ENCODE data around the gene CELF1. TPM values are rescaled to one million over a fixed set of nuclear protein-coding genes. Genes with fewer than 3 reads are reported as not detected.

CELF1 gene
- total RNA-seq, 1 donor from 2014 or later, result 97.5 TPM

DNA sequence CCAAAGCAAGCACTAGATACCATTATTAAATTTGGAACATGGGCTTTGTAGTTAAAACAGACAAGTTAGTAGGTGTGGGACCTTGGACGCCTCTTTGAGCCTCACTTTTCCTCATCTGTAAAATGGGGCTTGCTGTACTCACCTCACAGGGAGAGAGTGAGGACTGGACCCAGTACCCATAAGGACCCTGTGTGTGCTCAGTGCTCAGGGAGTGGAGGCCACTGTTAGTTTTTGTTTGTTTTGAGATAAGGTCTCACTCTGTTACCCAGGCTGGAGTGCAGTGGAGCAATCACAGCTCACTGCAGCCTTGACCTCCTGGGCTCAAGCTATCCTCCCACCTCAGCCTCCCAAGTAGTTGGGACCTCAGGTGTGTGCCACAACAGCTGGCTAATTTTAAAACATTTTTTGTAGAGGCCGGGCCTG, 112.9 kb downstream of the CELF1 start:
- no peaks in the 10 kb centered on the region for H3K27me3 ChIP-seq
- no peak overlapping the region for H3K4me3 ChIP-seq
- TF ChIP-seq, protein P1, sequence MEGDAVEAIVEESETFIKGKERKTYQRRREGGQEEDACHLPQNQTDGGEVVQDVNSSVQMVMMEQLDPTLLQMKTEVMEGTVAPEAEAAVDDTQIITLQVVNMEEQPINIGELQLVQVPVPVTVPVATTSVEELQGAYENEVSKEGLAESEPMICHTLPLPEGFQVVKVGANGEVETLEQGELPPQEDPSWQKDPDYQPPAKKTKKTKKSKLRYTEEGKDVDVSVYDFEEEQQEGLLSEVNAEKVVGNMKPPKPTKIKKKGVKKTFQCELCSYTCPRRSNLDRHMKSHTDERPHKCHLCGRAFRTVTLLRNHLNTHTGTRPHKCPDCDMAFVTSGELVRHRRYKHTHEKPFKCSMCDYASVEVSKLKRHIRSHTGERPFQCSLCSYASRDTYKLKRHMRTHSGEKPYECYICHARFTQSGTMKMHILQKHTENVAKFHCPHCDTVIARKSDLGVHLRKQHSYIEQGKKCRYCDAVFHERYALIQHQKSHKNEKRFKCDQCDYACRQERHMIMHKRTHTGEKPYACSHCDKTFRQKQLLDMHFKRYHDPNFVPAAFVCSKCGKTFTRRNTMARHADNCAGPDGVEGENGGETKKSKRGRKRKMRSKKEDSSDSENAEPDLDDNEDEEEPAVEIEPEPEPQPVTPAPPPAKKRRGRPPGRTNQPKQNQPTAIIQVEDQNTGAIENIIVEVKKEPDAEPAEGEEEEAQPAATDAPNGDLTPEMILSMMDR (IDR thresholded peaks at IDR 0.05), result no peak
- no peaks in the 10 kb centered on the region for H3K36me3 ChIP-seq
- no peaks in the 10 kb centered on the region for H3K9me3 ChIP-seq
- ATAC-seq, result no peak
- DNase-seq, result no peak
- intact Hi-C loops (cut with DNase I), result no loop called here
- H3K27ac ChIP-seq, result no peak overlapping the region
- no peaks in the 10 kb centered on the region for H3K4me1 ChIP-seq

DNA sequence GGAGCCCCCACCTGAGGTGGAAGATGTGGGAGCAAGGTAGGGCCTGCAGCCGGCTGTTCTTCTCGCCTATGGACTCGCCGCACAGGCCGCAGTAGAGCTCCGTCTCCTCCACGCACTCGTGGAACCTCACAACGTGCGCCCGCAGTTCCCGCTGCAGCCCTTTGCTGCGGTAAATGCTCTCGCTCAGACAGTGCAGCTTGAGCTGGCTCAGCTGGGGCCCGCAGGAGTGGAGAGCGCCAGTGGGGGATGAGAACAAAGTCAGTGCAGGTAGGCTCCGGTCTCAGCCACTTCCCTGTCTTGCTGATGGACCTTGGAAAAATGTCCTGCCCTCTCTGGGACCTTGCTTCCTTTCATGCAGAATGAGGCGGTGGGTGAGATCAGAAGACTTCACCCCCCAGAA, 114.2 kb downstream of the CELF1 start:
- H3K4me3 ChIP-seq, result no peak overlapping the region
- intact Hi-C loops (cut with DNase I), result no loop called here
- no peaks in the 10 kb centered on the region for H3K4me1 ChIP-seq
- ATAC-seq (no peak), DNase-seq (no peak)
- H3K9me3 ChIP-seq, result no peaks in the 10 kb centered on the region
- no peaks in the 10 kb centered on the region for H3K27me3 ChIP-seq
- H3K27ac ChIP-seq, result no peak overlapping the region
- TF ChIP-seq, protein P1 (IDR thresholded peaks at IDR 0.05), result no peak
- H3K36me3 ChIP-seq, result no peaks in the 10 kb centered on the region

DNA sequence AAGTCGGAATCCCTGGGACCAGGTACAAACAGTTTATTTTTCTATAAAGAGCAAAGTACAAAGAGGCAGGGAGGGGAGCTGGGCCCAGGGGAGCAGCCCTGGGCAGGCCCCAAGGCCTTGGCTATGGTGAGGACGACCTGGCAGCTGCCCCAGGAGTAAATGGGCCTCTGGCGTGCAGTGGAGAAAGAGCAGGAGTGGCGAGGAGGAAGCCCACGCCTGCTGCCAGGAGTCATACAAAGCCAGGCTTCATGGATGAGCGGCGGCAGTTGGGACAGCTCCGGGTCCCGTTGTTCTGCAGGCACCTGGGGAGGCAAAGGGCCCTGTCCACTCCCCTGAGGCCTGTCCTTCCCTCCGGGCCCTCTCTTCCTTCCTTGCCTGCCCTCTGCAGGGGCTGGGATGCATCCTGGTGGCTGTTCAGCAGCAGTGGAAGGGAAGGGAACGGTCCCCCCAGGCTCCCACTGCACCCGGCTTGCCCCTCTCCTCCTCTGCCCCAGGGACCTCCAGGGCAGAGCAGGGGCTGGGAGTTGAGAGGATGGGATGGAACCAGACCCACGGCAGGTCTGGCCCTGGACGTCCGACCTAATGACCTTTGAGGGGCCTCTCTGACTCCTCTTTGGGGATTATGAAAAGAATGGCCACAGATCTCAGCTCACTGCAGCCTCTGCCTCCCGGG, 115.0 kb downstream of the CELF1 start:
- DNase-seq, result no peak
- ATAC-seq, result peak; percentile 14
- no peak overlapping the region for H3K27ac ChIP-seq
- H3K36me3 ChIP-seq, result no peaks in the 10 kb centered on the region
- no peak overlapping the region for H3K4me3 ChIP-seq
- H3K4me1 ChIP-seq, result no peaks in the 10 kb centered on the region
- no peaks in the 10 kb centered on the region for H3K27me3 ChIP-seq
- no peaks in the 10 kb centered on the region for H3K9me3 ChIP-seq
- TF ChIP-seq, protein P1 (IDR thresholded peaks at IDR 0.05), result no peak
- intact Hi-C loops (cut with DNase I), result no loop called here

DNA sequence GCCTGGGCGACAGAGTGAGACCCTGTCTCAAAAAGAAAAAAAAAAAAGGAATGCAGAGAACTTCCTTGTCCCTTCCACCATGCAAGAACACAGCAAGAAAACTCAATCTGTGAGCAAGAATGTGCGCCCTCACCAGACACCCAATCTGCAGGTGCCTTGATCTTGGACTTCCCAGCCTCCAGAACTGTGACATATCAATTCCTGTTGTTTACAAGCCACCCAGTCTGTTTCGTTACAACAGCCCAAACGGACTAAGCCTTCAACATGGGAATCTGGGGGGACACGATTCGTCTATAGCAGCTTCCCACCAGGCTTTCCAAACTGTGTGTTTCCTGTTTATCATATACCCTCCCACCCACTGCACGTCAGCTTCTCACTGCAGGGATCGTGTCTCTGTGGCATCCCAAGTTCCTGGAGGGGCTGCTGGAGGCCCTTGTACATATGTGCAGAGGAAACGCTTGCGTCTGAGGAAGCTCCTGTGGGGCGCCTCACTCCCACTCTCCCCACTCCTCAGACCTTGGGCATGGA, 115.7 kb downstream of the CELF1 start:
- no peak for DNase-seq
- TF ChIP-seq, protein P1 (IDR thresholded peaks at IDR 0.05), result no peak
- Histone ChIP-seq H3K27ac (no peak overlapping the region), H3K9me3 (no peaks in the 10 kb centered on the region), H3K27me3 (no peaks in the 10 kb centered on the region), H3K4me3 (no peak overlapping the region), H3K36me3 (no peaks in the 10 kb centered on the region), H3K4me1 (no peaks in the 10 kb centered on the region)
- intact Hi-C loops (cut with DNase I), result no loop called here
- ATAC-seq, result no peak

DNA sequence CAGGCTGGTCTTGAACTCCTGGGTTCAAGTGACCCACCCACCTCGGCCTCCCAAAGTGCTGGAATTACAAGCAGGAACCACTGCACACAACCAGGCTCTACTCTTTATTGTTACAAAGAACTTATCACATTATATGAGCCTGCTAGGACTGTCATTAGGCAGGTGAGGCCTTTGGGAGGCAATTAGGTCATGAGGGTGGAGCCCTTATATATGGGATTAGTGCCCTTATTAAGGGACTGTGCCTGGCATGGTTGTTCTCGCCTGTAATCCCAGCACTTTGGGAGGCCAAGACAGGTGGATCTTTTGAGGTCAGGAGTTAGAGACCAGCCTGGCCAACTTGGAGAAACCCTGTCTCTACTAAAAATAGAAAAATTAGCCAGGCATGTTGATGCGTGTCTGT, 116.2 kb downstream of the CELF1 start:
- Histone ChIP-seq H3K4me3 (no peak overlapping the region), H3K27ac (no peak overlapping the region), H3K9me3 (no peaks in the 10 kb centered on the region), H3K36me3 (no peaks in the 10 kb centered on the region), H3K4me1 (no peaks in the 10 kb centered on the region), H3K27me3 (no peaks in the 10 kb centered on the region)
- TF ChIP-seq, protein P1 (IDR thresholded peaks at IDR 0.05), result no peak
- no peak for ATAC-seq
- no peak for DNase-seq
- intact Hi-C loops (cut with DNase I), result no loop called here

All from upper lobe of right lung (tissue), 1 donor.